ENCODE data around the gene CHRNA4. TPM values are rescaled to one million over a fixed set of nuclear protein-coding genes. Genes with fewer than 3 reads are reported as not detected.

The CHRNA4 gene
- total RNA-seq, 3 donors from 2014 or later, result not detected

DNA sequence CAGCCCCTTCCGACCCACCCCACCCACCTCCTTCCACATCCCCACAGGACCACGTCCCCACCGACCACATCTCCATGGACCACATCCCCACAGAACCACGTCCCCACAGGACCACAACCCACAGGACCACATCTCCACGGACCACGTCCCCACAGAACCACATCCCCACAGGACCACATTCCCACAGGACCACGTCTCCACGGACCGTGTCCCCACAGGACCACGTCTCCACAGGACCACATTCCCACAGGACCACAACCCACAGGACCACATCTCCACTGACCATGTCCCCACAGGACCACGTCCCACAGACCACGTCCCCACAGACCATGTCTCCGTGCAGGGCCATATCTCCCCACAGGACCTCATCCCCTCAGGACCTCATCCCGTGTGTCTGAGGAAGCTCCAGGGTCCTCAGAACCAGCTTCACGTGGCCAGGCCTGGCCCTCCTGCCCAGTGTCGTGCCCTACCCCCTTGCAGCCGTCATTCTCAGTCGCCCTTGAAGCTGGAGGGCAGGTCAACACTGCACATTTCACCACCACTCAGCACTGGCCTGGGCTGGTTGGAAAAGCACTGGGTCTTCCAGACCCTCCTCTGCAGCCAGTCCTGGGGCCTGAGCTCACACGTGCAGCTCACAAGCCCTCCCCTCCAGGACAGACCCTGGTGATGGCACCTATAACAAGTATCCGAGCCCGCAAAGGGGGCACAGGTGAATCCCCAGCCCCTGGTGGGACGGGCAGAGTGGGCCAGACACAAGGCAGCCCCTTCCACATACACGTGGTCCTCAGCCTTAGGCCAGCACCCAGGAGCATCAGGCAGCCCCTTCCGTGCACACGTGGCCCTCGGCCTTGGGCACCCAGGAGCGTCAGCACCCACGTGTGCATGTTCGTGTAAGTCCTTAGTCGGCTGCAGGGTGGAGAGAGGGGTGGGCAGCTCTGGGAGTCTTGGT lies 3.9 kb downstream of the CHRNA4 start:
- H3K36me3 ChIP-seq (ENCODE audit: low read depth), result no peaks in the 10 kb centered on the region
- no peaks in the 10 kb centered on the region for H3K9me3 ChIP-seq
- no peaks in the 10 kb centered on the region for H3K4me1 ChIP-seq (ENCODE audit: low read depth)
- ATAC-seq, result no peak
- H3K4me3 ChIP-seq, result no peak overlapping the region
- DNase-seq, result no peak
- intact Hi-C loops (cut with DNase I, micrococcal nuclease), result no loop called here
- TF ChIP-seq, protein P1, sequence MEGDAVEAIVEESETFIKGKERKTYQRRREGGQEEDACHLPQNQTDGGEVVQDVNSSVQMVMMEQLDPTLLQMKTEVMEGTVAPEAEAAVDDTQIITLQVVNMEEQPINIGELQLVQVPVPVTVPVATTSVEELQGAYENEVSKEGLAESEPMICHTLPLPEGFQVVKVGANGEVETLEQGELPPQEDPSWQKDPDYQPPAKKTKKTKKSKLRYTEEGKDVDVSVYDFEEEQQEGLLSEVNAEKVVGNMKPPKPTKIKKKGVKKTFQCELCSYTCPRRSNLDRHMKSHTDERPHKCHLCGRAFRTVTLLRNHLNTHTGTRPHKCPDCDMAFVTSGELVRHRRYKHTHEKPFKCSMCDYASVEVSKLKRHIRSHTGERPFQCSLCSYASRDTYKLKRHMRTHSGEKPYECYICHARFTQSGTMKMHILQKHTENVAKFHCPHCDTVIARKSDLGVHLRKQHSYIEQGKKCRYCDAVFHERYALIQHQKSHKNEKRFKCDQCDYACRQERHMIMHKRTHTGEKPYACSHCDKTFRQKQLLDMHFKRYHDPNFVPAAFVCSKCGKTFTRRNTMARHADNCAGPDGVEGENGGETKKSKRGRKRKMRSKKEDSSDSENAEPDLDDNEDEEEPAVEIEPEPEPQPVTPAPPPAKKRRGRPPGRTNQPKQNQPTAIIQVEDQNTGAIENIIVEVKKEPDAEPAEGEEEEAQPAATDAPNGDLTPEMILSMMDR (IDR thresholded peaks at IDR 0.05), result no peak

DNA sequence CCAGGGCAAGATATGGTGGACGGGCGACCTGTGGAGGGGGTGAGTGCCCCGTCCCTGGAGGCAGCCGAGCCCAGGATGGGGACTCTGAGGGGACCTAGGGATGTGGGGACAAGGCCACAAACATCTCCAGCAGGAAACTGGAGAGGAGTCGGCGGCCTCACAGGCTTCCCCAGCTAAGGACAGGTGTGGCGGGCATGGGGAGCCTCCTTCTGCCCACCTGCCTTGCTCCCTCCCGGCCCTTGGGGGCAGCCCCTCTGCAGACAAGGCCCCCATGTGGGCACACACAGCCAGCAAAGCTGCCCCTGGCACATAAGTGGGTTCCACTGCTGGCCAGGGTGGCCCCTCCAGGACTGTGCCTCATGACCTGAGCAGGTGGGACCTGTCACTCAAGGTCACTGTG lies 4.6 kb downstream of the CHRNA4 start:
- ATAC-seq, result no peak
- DNase-seq, result no peak
- Histone ChIP-seq H3K4me3 (no peak overlapping the region), H3K9me3 (no peaks in the 10 kb centered on the region), H3K4me1 (ENCODE audit: low read depth) (no peaks in the 10 kb centered on the region), H3K36me3 (ENCODE audit: low read depth) (no peaks in the 10 kb centered on the region)
- TF ChIP-seq, protein P1 (IDR thresholded peaks at IDR 0.05), result no peak
- intact Hi-C loops (cut with DNase I, micrococcal nuclease), result no loop called here

DNA sequence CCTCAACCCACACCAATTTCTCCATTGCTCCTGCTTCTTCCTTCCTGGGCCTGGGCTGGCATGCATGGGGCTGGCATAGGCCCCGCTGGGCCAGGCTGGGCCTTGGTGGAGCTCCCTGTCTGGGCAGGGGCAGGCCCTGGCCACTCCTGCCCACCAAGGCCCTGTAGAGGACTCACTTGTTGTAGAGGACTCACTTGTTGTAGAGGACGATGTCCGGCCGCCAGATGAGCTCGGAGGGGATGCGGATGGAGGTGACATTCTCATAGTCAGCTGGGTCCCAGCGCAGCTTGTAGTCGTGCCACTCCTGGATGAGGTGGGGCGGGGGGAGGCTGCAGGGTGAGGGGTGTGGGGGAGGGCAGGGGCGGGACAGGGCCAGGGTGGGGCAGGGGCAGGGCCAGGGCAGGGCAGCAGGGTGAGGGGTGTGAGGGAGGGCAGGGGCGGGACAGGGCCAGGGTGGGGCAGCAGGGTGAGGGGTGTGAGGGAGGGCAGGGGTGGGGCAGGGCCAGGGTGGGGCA lies 5.3 kb downstream of the CHRNA4 start:
- H3K36me3 ChIP-seq (ENCODE audit: low read depth), result no peaks in the 10 kb centered on the region
- ATAC-seq (no peak), DNase-seq (no peak)
- TF ChIP-seq, protein P1 (IDR thresholded peaks at IDR 0.05), result no peak
- no peak overlapping the region for H3K4me3 ChIP-seq
- intact Hi-C loops (cut with DNase I, micrococcal nuclease), result no loop called here
- no peaks in the 10 kb centered on the region for H3K4me1 ChIP-seq (ENCODE audit: low read depth)
- H3K9me3 ChIP-seq, result no peaks in the 10 kb centered on the region

DNA sequence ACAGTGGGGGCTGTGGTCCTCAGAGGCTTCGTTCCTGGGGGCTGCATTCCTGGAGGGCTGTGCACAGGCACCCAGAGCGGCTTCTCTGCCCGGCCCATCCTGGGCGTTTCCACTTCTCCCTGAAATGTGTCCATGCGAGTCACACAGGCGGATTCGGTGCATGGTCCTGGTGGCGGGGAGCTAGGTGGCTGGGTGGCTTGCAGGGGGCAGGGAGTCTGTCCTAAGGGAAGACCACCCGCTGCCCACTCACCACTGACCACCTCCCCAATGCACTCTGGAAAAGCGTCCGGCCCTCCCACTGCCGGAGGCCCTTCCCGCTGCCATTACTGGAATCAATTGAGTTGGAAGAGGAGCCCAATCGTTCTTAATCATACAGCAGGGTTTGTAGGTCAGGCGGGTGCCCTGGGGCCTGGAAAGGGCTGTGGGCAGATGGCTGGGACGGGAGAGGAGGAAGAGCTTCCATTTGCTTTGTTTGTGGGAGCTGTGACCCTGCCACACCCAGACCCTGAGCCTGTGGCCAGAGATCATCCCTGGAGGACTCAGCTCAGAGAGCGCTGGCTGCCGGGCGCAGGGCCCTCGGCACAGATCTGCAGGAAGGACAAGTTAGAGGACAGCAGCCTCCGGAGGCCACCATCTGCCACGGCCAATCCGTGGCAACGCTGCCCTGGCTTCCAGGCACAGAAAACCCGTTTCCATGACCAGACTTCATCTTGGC lies 6.4 kb downstream of the CHRNA4 start:
- no peak for DNase-seq
- no peak for ATAC-seq
- TF ChIP-seq, protein P1 (IDR thresholded peaks at IDR 0.05), result no peak
- intact Hi-C loops (cut with DNase I, micrococcal nuclease), result no loop called here
- Histone ChIP-seq H3K9me3 (no peaks in the 10 kb centered on the region), H3K4me1 (ENCODE audit: low read depth) (no peaks in the 10 kb centered on the region), H3K4me3 (no peak overlapping the region), H3K36me3 (ENCODE audit: low read depth) (no peaks in the 10 kb centered on the region)

DNA sequence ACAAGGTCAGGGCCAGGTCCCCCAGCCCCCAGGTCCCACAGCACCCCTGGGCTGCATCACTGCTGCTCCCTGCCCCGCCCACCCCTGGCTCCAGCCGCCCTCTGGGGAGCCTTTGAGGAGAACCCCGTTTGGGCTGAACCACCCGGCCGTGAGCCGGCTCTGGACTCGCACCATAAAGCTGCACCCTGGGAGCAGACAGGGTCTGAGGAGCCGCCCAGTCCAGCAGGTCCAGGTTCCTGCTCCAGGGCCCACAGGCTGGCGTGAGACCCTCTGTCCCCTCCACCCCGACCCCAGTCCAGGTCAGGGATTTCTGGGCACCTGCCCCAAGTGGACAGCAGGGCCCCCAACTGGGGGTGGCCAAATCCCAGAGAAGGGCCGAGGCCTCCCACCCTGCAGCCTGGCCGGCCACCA lies 8.3 kb downstream of the CHRNA4 start:
- Histone ChIP-seq H3K36me3 (ENCODE audit: low read depth) (no peaks in the 10 kb centered on the region), H3K9me3 (no peaks in the 10 kb centered on the region), H3K4me3 (no peak overlapping the region), H3K4me1 (ENCODE audit: low read depth) (no peaks in the 10 kb centered on the region)
- DNase-seq (no peak), ATAC-seq (no peak)
- TF ChIP-seq, protein P1 (IDR thresholded peaks at IDR 0.05), result no peak
- intact Hi-C loops (cut with DNase I, micrococcal nuclease), result no loop called here

Measured in mucosa of descending colon (tissue), 3 donors.